NCI-H2227 (cell line): ENCODE data around the gene CRYBA2.
A peak's percentile ranks its signal among the peaks of the same experiment; 100 is the strongest.

ENCODE experiments used
- DNase-seq: peaks from one replicate; lab custom pipeline; 2025; ENCODE audit not compliant: unreplicated experiment; lab: John Stamatoyannopoulos, UW

CRYBA2 gene

DNA sequence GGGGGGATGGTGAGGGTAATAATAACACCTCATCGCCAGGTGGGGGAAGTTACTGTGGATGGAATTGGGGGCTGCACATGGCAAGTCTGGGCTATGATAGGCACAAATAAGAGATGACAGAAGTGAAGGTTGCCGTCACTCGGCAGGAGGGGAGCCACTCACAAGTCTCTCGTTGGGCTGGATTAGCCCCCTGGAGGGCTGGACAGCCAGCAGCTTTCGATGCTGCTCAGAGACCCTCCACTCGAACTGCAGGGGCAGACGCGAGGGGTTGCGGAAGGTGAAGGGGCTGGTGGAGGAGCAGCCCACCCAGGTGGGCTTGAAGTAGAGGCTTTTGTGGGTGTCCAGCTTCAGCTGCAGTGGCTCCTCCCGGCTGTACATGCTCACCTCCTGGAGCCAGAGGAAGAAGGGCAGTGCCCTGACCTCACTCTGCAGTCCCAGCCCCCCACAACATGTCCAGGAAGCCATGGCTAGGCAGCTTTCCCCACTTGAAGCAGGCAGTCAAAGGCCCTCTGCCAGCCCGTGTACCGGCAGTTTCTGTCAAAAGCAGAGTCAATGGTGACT is 29.9 kb upstream of the CRYBA2 start:
- DNase-seq = no peak

DNA sequence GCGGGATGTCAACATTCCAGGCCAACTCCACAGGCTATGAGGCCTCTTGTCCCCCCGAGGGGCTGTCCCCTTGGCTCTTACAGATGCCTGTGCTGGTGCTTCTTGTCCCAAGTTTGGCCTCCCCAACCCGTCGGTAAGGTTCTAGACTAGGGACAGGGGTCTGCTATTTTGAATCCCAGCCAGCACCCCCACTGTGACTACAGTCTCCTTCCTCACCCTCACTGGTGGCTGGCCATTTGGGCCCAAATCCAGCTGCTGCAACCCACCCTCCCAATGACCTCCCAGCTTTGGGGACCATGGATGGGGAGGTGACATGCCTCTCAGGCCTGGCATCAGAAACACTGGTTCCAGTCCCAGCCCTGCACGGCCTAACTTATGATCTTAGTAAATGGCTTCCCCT is 29.4 kb upstream of the CRYBA2 start:
- DNase-seq = no peak

DNA sequence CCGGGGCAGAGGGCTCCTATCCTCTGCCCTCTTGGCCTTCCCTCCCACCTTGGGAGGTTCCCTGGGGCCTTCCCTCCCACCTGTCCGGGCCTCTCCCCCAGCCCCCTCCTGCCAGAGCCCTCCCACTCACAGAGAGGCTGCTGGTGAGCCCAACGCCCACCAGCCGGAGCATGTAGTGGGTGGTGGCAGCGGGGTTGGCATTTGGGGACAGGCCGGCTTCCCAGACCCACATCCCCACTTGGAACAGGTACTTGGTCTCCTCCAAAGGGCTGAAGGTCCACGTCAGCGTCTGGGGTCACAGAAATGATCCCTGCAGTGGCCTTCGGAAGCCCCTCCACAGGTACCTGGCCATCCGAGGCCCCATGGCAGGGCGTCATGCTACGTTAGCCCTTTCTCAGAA is 28.8 kb upstream of the CRYBA2 start:
- no peak for DNase-seq

DNA sequence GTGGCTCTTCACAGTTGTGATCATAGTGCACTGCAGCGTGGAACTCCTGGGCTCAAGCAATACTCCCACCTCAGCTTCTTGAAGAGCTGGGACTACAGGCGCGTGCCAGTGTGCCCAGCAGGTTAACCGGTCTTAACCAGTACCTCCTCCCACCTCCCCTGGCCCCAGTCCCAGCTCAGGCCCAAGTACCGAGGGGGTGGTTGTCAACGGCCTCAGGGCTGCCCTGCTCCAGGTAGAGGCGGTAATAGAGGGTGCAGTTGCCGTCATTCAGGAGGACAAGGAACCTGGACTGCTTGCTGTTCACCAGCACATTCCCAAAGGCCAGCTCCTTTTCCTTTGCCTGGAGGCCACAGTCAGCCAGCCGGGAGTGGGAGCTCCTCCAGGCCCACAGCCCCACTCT is 28.4 kb upstream of the CRYBA2 start:
- DNase-seq = no peak

DNA sequence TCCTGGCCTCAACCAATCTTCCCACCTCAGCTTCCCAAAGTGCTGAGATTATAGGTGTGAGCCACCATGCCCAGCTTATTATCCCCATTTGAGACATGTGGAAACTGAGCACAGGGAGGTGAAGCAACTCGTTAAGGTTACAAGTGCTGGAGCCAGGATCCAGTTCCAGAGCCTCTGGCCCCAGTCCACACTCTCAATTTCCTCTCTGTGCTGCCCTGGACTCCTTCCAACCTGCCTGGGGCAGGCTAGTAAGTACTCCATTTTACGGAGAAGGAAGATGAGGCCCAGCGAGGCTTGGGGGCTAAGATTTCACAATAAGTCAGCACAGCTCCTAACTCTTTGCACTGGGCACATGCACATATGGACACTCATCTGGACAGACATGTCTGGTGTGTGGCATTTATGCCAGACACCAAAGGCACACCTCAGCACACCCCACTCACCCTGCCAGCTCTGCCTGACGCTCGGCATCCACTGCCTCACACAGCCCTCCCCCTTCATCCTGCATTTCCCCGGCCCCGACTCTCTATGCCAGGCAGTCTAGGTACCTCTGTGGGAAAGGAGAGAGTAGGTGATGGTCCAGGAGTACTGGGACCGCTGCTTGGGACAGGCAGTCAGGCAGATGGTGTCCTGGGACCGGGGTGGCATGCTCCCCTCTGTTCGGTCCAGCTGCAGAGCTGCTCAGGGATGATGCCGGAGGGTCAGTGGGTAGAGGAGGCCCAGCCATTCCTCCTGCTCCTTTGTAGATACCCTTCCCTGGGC is 27.6 kb upstream of the CRYBA2 start:
- DNase-seq = no peak

DNA sequence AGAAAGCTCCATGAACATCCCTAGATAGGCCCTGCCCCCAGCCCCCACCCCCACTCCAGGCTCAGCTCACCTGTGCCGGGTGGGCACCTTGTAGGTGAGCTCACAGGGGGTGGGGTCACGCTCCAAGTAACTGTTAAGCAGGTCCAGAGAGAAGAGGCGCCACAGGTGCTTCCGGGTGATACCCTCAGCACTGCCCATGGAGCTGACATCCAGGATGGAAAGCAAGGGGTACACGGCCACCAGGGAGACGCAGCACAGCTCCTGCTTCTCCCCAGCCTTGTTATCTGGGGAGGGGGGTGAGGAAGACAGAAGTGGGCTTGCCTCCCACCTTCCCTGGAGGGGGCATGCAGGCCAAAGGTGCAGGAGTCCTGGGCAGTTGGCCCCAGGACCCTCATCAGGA is 26.2 kb upstream of the CRYBA2 start:
- DNase-seq = no peak

DNA sequence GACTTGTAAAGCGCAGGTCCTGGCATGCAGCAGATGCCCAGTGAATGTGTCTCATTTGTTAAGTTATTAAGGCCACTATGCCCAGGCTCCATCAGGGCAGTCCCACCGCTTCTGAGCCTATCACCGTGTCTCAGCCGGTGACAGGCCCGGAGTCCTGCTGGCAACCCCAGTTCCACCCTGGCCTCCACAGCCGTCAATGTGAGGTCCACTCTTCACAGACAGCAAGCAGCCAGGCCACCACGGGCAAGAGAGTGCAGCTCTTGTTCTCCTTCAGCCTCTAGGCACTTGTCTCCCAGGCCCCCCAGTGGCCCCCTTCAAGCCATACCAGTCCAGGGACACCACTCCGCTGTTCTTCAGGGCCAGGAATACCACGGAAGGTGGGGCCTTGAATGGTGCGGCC is 25.5 kb upstream of the CRYBA2 start:
- no peak for DNase-seq

DNA sequence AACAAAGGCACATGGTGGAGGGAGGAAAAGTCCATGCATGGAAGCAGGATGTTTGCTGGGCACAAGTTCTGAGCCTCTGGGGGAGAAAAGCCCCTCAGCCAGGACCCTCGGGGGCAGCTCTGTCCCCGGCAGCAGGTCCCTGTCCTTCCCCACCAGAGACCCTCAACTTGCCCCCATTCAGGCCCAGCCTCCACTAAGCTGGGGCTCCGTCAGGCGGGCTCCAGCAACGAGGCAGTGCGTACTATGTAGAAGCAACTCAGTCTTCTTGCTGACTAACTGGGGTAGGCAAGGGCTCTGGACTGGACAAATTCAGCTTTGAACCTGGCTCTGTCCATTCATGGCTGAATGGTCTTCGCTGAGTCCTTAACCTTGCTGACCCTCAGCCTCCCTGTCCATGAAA is 25.1 kb upstream of the CRYBA2 start:
- no peak for DNase-seq

DNA sequence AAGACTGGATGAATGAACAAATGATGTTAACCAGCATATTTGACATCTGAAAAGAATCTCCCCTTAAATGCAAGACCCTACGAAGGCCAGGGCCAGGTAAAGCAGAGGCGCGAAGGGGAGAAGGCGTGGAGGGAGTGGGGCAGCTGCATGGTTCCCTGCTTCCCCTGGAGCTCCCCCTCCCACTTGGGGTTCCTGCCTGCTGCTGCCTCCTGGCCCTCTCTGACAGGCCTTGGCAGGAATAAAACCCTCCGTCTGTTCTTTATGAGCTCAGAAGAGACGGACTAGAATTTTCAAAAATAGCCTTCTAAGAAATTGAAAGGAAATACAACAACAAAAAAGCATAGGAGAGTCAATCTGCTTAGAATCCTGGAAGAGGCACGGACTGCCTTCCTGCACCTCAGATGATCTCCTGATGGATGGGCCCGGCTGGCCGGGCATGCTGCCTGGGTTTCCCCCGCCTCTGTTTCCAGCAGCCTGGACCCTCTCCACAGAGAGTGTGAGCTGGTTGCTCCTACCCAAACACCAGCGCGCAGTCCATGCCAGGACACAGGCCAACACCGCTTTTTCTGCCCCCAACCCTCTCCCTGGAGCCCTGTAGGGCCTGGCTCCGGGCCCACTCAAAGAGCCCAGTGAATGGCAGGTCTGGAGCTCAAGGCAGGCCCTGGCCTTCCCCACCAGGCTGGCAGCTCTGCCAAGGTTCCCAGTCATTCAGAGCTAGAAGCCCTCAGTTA is 24.1 kb upstream of the CRYBA2 start:
- no peak for DNase-seq

DNA sequence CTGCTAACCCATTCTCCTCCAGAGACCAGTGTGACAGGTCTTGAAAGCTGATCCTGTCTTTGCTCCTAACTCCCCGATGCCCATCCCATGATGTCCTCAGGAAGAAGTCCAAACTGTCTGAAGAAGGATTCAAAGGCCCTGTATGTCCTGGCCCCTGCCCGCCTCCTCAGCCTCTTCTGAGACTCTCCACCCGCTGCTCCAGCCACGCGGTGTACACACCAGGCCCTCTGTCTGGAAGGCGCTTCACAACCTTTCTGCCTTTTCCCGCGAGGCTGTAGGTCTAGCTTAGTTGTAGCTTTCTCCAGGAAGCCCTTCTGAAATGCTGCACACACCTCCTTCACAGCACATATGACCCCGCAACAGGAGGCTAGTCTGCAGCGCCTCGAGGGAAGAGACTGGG is 23.5 kb upstream of the CRYBA2 start:
- no peak for DNase-seq

DNA sequence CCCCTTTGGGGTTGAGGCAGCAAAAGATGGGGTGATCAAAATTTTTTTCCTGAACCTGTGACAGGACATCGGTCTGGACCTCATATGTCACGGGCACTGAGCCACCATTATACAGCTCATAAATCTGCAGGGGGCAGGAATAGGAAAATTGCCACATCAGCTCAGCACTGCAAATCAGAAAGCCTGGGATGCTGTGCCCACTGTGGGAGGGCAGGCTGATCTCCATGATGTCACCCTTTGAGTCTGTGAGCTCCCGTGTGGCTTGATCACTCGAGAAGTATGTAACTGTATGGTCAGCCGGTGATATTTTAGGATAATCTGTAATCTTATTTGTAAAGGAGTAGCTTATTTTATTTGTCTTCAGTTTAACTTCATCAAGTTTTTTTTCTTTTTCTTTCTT is 17.7 kb upstream of the CRYBA2 start:
- no peak for DNase-seq

DNA sequence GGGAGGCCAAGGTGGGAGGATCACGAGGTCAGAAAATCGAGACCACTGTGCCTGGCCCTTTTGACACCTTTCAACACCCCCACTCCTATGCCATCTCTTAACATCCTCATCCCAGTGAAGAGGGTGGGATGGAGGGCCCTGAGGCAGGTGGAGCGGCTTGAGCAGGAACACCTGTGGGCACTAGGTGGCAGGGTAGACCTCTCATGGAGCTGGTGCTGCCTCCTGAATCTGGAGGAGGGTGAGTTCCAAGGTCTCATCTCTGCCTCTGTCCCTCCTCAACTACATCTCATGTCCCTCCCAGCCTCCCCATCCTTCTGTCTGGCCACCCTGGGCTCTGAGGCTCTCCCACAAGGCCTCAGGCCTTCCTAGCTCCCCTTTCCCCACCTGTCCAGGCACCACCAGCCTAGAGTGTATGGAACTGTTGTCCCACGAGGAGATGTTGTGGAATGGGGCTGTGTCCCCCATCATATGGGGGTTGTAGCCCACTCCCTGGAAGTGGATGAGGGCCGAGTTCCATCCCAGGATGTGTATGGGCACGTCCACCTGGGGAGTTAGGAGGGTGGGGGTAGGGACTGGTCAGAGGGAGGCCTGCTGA is 17.0 kb upstream of the CRYBA2 start:
- peak; percentile 41 for DNase-seq

DNA sequence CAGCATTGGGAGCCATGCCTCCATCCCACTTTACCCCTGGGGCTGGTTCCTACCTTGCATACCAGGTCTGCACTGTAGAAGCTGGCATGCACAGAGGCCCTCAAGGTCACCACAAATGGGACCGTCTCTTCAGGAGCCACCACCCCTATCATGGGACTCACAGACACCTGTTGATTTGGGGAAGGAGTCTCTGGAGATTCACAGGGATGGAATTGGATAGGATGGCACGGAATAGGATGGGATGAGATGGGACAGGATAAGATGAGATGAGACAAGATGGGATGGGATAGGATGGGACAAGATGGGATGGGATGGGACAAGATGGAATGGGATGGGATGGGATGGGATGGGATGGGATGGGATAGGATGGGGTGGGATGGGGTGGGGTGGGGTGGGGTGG is 16.1 kb upstream of the CRYBA2 start:
- no peak for DNase-seq

DNA sequence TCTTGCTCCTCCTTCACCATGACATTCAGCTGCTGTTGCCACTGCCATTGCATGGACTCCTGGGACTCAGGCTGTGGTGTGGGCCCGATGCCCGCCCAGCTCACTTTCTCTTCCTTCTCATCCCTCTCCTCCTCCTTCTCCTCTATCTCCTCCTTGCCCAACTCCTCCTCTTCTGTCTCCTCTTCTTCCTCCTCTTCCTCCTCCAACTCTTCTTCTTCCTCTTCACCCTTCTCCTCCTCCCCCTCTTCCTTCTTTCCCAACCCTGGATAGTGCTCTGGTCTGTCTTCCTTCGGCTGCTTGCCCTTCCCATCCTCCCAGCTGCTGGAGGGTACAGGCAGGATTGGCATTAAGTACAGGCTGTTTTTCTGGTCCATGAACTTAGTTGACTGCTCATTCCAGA is 10.8 kb upstream of the CRYBA2 start:
- no peak for DNase-seq

DNA sequence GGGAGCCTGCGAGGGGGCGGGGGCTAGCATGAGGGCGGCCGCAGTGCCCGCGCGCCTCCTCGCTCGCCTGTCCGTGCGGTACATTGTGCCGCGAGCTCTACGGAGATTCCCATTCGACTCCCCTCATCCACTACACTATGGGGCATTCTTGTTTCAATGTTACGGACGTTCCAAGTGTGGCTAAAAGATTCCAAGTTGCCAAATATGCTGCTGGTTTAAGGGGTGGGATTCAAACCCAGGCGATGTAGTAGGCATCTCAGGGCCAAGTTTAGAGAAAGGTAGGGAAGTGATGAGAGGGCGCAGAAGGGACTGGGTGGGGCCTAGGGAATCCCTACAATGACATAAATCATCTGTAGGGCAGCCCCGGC is 10.0 kb upstream of the CRYBA2 start:
- DNase-seq = no peak

DNA sequence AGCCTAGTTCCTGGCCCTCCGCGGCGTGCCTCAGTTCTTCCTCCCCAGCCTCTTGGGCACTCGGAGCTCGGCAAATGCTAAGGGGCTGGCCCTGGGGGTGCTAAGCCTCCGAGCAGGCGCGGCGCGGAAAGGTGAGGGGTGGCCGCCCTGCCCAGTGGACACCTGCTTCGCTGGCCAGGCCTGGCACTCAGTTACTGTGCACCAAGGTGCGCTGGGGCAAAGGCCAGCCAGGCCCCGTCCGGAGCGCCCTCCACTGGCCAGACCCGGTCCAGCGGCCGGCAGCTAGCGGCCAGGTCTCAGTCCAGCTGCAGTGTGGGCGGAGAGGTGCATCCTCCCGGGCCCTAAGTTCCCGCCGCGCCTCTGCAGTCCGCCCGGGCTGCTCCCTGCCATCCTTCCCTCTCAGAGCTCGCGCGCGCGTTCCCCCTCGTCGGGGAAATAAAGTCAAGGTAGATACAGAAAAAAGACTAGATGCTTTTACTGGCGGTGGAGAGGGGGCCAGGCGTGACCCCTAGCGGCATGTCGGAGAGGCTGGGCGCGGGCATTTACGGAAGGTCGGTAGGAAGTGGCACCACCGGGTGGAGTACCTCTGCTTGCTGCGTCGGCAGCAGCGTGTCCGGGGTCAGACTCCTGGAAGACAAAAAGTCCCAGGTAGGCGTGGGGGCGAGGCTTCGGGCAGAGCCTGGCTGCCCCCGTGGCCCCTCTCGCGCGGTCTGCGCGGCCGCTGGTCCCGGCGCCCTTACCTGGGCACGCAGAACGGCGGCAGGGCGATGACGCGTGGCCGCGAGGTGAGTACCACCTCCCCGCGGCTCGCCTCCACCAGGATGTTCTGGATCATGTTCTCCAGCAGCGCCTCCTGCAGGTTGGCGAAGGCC is 9.4 kb upstream of the CRYBA2 start:
- DNase-seq = peak; percentile 92

DNA sequence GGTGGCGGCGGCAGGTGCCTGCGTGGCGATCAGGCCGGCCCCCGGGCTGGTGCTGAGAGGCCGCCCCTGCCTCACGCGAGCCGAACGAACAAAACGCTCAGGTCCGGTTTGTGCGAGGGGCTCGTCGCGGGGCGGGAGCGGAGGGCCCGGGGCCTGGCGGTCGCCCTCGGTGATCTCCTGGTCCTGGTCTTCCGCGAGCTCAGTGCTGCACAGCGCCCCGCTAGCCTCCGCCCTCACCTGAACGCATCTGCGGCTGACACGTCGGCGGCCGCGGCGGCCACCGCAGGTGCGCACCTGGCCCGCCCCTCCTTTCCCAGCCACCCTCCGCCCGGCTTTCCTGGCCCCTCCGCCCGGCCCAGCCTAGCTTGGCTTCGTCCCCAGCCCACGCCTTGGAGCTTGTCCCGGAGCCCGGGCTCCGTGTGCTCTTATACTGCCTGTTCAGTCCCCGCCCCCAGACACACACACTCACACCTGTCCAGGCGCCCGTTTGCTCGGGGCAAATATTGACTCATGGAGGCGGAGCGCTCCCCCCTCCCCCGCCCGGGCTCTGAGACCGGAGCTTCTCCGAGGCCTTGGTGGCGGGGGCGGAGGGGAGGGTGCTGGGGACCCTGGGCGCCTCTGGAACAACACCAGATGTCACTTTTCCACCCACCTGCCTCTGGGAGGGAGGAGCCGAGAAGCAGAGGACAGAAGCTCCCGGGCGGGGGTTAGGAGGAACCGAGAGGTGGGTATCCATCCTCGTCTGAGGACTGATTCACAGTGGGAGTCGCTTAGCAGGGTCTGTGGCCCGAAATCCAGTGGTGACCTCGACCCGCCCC is 8.6 kb upstream of the CRYBA2 start:
- DNase-seq = peak; percentile 48

DNA sequence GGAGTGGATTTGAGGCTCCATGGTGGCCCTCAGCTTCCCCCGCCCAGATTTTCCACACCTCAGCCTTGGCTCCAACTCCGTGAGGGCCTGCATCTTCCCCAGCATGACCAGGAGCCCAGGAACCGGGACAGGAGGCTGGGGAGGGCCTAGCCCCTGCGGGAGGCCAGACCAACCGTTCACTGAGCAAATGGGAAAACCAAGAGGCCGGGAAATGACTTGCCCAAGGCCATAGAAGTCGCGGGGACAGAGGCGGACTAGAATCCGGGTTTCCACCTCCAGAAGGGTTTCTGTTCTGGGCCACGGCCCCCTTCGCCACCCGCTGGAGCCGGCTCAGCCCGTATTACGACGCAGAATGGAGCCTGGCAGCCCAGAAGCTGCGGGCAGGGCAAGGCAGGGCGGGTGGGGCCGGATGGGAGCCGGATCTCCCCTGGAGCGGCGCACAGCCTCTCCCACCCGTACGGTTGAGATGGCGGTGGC is 7.9 kb upstream of the CRYBA2 start:
- no peak for DNase-seq

DNA sequence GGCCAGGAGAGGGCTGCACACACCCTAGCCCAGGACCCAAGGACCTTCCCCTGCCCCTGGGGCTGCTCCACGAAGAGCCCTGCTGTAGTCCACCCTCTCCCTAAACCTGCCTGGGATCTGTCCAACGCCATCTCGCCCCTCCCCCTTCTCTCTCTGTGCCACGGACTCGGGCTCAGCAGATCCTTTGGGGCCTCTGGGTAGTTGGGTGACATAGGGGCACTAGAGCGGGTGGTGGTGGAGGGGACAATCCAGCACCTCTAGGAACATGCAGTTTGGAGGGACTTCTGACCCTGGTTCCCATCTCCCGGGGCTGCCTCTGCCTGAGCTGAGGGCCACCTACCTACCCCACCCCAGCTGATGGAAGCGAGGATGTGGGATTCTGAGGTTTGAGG is 7.3 kb upstream of the CRYBA2 start:
- no peak for DNase-seq

DNA sequence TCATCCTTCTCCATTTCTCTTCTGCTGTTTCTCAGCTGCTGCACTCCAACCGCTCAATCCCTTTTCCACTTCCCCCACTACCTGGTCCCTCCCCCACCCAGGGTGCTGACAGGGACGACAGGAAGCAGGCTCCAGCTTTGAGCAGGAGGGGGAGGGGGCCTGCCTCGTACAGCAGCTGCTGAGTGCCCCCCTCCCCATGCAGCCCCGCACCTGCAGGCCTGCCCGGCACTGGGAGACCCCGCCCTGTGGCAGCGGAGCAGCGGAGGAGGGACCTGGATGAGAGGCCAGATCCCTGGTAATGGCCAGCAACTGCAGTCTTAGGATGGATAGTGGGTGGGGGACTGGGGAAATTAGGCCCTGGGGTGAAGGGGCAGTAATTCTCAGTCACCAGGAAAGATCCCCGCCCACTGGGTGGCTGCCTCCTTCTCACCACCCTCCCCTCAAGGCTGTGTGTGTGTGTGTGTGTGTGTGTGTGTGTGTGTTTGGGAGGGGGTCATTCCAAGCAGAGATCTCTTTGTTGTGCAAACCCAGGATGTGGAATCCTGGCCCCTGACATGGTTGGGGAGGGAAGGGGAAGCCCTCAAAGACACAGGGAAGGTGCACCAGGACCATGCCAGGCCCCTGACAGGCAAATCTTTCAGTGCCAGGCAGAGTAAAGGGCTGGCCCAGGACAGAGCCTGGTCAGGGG is 6.8 kb upstream of the CRYBA2 start:
- peak; percentile 81 for DNase-seq
